ENCODE results near the gene P2RY11. TPM values are rescaled to one million over a fixed set of nuclear protein-coding genes. Genes with fewer than 3 reads are reported as not detected.

Gene P2RY11
- total RNA-seq, 2 experiments from 2014 or later = 59.0 to 62.1 TPM

GRCh38 chr19:10124429-10124828, 12.9 kb downstream of the P2RY11 start:
- ChIA-PET CTCF (interaction anchor here (0.9 to 1.4 kb wide), 2 partner anchors 21 to 26 kb away, joined by 3 read pairs; no protein-coding TSS in a partner anchor), POLR2A (interaction anchor here (1.2 to 23.2 kb wide), 2 partner anchors 25 to 51 kb away, joined by 4 to 521 read pairs; partner anchors contain the start of genes ANGPTL6, P2RY11 and PPAN)
- peaks cover 3% of the 10 kb centered on the region for H3K4me1 Mint-ChIP-seq (ENCODE audit: low read depth)
- no peak overlapping the region for H3K27ac Mint-ChIP-seq
- no peaks in the 10 kb centered on the region for H3K9me3 Mint-ChIP-seq
- H3K4me3 Mint-ChIP-seq = no peak overlapping the region
- H3K36me3 Mint-ChIP-seq (ENCODE audit: low read depth) = peaks cover 10% of the 10 kb centered on the region
- intact Hi-C loops (cut with micrococcal nuclease) = no loop called here
- ATAC-seq (no peak), DNase-seq (no peak)
- TF ChIP-seq CTCF (IDR thresholded peaks at IDR 0.05) = no peak
- H3K27me3 Mint-ChIP-seq = no peaks in the 10 kb centered on the region

GRCh38 chr19:10126213-10126639, 14.7 kb downstream of the P2RY11 start:
- Mint-ChIP-seq H3K4me3 (no peak overlapping the region), H3K27ac (no peak overlapping the region), H3K4me1 (ENCODE audit: low read depth) (no peaks in the 10 kb centered on the region), H3K27me3 (no peaks in the 10 kb centered on the region), H3K36me3 (ENCODE audit: low read depth) (peaks cover 10% of the 10 kb centered on the region), H3K9me3 (no peaks in the 10 kb centered on the region)
- ChIA-PET CTCF (interaction anchor here (1.5 kb wide), 1 partner anchor 28 kb away, joined by 3 read pairs; no protein-coding TSS in a partner anchor), POLR2A (interaction anchor here (1.5 to 23.2 kb wide), 2 partner anchors 10 to 27 kb away, joined by 3 to 521 read pairs; partner anchors contain the start of genes ANGPTL6, P2RY11 and PPAN)
- ATAC-seq (no peak), DNase-seq (no peak)
- TF ChIP-seq CTCF (IDR thresholded peaks at IDR 0.05) = no peak
- intact Hi-C loops (cut with micrococcal nuclease) = no loop called here

GRCh38 chr19:10132905-10133304, 21.4 kb downstream of the P2RY11 start:
- DNase-seq (no peak), ATAC-seq (no peak)
- peaks cover 31% of the 10 kb centered on the region for H3K36me3 Mint-ChIP-seq (ENCODE audit: low read depth)
- H3K4me3 Mint-ChIP-seq = no peak overlapping the region
- ChIA-PET CTCF (interaction anchor here (1.2 kb wide), 1 partner anchor 48 kb away, joined by 3 read pairs; no protein-coding TSS in a partner anchor), POLR2A (interaction anchor here (0.6 to 2.0 kb wide), 5 partner anchors 18 to 76 kb away, joined by 3 to 6 read pairs (median 3); no protein-coding TSS in a partner anchor)
- TF ChIP-seq CTCF (IDR thresholded peaks at IDR 0.05) = no peak
- intact Hi-C loops (cut with micrococcal nuclease) = no loop called here
- H3K4me1 Mint-ChIP-seq (ENCODE audit: low read depth) = no peaks in the 10 kb centered on the region
- peak overlapping the region; percentile 45 for H3K27ac Mint-ChIP-seq
- H3K27me3 Mint-ChIP-seq = no peaks in the 10 kb centered on the region
- H3K9me3 Mint-ChIP-seq = no peaks in the 10 kb centered on the region

- no peak for ATAC-seq
- intact Hi-C loops (cut with micrococcal nuclease) = no loop called here
- Mint-ChIP-seq H3K27me3 (no peaks in the 10 kb centered on the region), H3K9me3 (no peaks in the 10 kb centered on the region), H3K27ac (no peak overlapping the region), H3K4me1 (ENCODE audit: low read depth) (no peaks in the 10 kb centered on the region), H3K4me3 (no peak overlapping the region), H3K36me3 (ENCODE audit: low read depth) (peaks cover 35% of the 10 kb centered on the region)
- CTCF ChIA-PET = no interaction called here
- DNase-seq = no peak
- TF ChIP-seq CTCF (IDR thresholded peaks at IDR 0.05) = no peak
- POLR2A ChIA-PET = interaction anchor here (0.6 to 2.0 kb wide), 4 partner anchors 19 to 53 kb away, joined by 3 to 6 read pairs (median 4); no protein-coding TSS in a partner anchor
Measured at GRCh38 chr19:10133596-10133995, 22.1 kb downstream of the P2RY11 start.

- Mint-ChIP-seq H3K4me1 (ENCODE audit: low read depth) (no peaks in the 10 kb centered on the region), H3K27ac (no peak overlapping the region), H3K9me3 (no peaks in the 10 kb centered on the region), H3K27me3 (no peaks in the 10 kb centered on the region), H3K36me3 (ENCODE audit: low read depth) (peaks cover 35% of the 10 kb centered on the region), H3K4me3 (no peak overlapping the region)
- ChIA-PET CTCF (no interaction called here), POLR2A (interaction anchor here (0.8 to 2.0 kb wide), 3 partner anchors 14 to 27 kb away, joined by 3 to 6 read pairs (median 4); partner anchors contain the start of gene EIF3G)
- no peak for TF ChIP-seq CTCF (IDR thresholded peaks at IDR 0.05)
- DNase-seq (no peak), ATAC-seq (no peak)
- intact Hi-C loops (cut with micrococcal nuclease) = no loop called here
Measured at GRCh38 chr19:10134040-10134439, 22.5 kb downstream of the P2RY11 start.
